NCI-H146 (cell line): Measurements from ENCODE around the gene CPTP.
A peak's percentile ranks its signal among the peaks of the same experiment; 100 is the strongest.
"Not testable (repeated sequence)": the region's sequence is repeated elsewhere in the genome, so short reads cannot be mapped to it uniquely, and the experiment has no call there.

Experiments used
- DNase-seq: peaks from one replicate; lab custom pipeline; 2025; lab: John Stamatoyannopoulos, UW

CPTP gene

DNA sequence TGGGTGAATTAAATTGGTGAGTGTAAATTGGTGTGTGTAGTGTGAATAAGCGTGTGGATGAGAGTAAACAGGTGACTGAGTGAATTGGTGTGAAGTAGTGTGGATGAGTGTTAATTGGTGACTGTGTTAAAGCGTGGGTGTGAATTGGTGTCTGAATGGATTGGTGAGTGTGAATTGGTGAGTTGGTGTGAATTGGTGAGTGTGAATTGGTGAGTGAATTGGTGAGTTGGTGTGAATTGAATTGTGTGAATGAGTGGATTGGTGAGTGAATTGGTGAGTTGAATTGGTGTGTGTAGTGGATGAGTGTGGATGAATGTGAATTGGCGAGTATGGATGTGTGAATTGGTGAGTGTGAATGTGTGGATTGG lies 42.1 kb downstream of the CPTP start:
- no peak for DNase-seq

DNA sequence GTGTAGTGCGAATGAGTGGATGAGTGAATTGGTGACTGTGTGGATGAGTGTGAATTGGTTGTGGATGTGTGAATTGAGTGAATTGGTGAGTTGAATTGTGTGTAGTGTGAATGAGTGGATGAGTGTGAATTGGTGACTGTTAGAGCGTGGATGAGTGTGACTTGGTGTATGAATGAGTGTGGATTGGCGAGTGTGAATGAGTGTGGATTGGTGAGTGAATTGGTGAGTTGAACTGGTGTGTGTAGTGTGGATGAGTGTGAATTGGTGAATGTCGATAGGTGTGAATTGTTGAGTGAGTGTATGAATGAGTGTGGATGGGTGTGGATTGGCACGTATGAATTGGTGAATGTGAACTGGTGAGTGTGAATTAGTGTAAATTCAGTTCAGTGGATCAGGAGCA lies 42.7 kb downstream of the CPTP start:
- DNase-seq: no peak

DNA sequence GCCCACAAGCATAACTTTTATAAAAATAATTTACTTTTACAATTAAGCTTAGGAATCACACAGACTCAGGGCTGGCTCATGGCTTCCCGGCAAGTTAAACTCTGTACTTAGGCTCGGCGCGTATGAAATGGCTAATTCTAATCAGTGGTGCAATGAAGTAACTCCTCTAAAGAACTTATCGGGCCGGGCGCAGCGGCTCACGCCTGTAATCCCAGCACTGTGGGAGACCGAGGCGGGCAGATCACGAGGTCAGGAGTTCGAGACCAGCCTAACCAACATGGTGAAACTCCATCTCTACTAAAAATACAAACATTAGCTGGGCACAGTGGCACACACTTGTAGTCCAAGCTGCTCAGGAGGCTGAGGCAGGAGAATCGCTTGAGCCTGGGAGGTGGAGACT lies 45.5 kb downstream of the CPTP start:
- DNase-seq: not testable (repeated sequence)

DNA sequence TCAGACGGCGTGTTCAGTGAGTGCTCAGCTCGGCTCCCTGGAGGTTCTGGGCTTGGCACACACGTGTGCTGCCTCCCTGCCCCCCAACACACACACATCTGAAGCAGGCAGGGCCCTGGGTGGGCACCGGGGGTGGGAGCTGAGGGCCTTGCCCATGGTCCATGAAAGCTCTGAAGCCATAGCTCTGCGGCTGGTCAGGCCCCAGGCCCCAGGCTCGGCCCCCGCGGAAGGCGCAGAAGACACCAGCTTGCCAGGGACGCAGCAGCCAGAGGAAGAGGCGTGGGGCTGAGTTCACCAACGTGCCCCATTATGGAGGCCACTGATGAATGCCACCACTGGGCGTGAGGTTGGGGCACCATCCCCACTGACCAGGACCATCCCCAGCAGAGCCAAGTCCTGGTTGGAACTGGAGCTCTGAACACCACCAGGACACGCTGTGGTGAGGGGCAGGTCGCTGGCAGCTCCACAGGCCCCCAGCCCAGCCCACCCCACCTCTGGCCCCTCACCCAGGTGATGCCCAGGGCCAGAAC lies 46.2 kb downstream of the CPTP start:
- no peak for DNase-seq

DNA sequence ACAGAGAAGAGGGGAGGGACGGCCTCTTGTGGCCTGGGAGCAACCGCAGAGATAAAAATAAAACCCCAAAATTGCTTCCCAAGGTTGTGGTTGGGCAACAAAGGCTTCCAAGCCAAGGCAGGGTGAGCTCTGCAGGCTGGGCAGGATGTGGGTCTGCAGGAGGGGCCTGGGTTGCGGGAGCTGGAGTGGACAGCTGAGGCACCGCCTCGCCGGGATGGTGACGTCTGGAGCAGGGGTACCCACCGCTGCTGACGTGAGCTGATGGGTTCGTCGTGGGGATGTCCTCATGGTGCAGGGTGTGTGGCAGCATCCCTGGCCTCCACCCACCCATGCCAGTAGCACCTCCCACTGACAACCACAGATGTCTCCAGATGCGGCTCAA lies 46.8 kb downstream of the CPTP start:
- no peak for DNase-seq

DNA sequence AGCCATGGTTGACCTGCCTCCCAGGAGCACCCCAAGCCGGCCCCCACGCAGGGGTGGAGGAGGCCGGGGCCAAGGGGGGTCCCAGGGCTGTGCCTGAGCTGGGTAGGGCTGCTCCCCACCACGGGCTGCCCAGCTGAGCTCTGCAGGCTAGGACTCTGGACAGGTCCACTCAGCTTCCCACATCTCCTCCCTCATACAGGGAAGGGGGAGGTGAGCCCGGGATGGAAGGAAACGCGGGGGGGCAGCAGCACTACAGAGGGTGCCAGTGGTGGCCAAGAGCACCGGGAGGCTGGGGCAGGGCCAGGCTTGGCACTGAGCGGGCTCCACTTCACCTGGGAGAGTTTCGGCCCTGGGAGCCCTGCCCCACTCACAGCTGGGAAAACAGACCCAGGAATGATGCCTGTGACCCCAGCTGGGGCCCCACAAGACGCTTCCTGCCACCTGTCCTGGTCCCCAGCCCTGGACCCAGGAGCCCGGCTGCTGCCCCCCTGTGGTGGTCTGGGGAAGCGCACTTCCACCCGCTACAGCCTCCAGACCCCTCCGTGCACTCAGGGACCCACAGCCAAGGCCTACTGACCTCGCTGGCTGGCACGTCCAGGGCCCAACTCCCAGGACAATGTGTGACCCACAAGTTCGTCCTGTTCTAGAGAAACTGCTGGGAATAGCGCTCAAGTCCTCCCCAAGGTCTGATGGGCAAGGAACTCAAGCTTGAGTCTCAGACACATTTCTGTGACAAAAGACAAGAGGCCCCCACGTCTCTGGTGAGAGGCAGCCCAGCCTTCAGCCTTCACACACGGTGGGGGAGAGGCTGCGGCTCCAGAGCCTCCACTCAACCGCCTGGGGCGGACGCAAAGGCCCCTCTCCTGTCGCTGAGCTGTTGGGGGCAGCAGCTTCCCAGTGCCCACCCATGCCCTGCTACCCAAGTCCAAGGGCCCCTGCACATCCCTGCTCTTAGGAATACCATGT lies 47.4 kb downstream of the CPTP start:
- DNase-seq: peak; percentile 64

DNA sequence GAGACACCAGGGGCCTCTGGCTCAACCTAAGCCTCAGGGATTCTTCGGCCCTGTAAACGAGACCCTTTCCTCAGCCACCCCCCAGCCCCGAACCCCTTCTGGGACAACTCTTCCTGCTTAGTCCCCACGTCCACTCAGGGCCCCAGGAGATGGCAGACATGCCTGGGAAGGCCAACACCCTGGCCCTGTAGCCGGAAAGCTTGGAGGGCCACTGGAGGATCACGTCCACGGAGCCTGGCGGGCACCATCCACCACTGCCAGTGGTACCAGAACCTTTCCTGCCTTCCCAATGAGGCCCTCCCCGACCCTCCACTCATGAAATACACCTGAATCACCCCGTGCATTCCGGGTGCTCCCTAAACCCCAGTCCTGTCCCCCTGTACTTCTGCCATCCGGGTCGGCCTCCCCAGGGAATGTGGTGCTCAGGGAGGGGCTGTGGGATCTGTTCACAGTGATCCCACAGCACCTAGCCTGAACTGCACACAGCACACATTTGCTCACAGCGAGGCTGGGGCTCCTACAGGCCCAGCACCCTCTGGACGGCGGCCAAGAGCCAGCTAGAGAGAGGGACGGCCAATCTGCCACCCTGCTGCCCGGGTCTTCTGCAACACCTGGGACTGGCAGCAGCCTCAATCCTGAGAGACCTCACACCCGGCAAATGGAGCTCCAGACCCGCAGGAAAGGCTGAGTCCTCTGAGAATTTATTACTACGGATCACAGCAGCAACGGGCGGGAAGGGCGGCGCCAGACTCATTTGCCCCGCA lies 48.6 kb downstream of the CPTP start:
- no peak for DNase-seq

DNA sequence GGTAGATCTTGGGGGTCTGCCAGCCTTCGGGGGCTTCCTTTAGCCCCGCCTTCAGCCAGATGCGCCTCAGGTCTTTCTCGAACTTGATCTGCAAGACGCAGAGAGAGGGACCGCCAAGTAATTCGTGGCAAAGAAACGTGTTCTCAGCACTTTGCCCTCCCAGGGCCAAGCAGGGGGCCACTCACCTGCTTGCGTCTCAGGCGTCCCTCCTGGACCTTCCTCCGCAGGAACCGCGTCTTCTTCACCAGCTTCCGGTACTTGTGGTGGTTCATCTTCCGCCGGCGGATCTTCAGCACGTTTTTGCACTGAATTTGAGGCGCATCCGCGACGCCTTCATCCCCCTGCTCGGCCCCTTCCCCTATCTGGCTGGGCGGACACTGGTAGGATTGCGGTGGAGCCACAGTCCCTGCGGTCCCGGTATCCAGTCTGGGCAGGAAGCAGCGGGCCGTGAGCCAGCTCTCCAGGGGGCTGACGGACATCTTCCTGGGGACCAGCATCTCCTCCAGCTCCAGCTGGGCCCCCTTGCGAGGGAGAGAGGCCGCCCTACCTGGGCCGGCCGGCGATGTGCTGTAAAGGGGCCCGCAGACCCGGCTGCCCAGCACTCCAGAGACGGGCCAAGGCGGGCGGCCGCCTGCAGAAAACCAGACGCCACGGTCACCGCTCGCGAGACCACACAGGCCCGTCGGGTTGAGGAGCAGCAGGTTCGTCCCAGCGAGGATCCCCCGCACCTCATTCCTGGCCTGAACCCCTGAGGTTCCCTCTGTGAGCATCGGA lies 49.4 kb downstream of the CPTP start:
- no peak for DNase-seq

DNA sequence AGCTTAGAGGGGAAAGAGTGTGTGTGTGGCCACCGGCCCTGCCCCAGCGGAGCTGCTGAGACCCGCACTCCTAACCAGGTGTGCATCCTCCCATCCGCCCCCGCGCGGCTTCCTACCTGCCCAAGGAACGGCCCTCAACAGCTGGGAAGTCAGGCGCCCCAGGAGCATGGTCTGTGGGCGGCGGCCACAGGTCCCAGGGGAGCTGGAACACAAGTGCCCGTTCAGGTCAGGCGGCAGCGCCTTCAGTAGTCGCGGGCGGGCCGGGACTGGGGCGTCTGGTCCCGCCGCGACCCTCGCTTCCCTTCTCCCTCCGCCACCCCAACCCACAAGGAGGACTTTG lies 50.0 kb downstream of the CPTP start:
- no peak for DNase-seq

DNA sequence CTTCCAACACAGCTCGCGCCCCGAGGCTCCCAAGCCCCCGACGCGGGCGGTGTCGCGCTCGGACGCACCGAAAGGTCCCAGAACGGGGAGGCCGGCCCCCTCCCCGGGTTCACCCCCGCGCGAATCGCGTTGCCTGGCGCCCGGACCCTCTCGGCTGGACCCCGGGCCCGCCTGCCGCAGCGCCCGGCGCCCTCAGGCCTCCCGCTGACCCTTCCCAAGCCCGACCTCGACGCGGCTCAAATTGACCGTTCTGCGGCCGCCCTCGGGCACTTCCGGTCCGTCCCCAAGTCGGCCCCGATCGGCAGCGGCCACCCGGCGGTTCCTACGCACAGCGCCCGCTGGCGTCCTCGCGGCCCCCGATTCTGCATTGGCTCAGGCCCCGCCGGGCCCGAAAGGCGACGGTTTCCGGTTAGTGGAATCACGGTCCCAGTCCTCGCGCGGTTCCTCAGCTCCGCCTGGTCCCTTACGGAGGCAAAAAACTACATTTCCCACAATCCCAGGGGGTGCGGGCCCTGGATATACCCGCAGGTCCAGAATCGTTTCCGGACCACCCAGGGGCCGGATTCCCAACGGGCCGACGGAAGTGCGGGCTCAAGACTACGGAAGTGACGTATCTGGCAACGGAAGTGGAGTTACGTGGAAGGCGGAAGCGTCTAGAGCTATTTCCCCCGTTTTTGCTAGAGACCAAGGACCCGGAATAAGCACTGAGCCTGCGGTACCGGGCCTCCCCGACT lies 50.5 kb downstream of the CPTP start, which contains the start of gene AURKAIP1:
Gene AURKAIP1, minus strand, starts transcription at position 279 of the 734 bp plus-strand sequence. CDS start 451 bp downstream, outside the sequence.
- peak; percentile 98 for DNase-seq

DNA sequence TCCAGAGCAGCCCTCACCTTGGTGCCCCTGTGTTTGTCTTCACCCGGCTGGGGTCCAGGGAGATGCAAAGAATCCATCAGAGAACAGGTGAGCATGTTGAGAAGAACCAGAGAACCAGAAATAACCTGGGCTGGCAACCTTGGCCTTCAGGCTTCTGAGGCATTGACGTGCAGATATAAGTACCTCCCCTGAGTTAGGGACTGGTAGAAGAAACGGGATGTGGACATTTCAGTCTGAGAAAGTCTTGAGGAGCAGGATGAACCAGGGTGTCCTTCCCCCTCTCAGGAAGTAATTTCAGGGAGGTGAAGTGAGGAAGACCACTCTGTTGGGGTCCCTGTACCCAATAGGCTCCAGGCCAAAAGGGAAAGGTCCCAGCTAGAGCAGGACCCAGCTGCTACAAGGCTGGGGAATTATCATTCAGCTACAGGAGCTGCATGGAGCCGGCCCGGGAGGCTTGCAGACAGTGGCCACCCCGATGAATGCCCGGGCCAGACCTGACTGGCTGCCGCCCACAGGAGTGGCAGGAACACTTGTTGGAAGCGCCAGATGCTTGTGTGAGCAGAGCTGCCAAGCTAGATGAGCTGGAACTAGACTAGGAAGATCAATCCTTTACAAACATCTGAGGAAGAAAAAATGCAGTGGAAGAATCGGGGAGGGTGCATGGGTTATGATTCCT lies 52.1 kb downstream of the CPTP start:
- DNase-seq: no peak

DNA sequence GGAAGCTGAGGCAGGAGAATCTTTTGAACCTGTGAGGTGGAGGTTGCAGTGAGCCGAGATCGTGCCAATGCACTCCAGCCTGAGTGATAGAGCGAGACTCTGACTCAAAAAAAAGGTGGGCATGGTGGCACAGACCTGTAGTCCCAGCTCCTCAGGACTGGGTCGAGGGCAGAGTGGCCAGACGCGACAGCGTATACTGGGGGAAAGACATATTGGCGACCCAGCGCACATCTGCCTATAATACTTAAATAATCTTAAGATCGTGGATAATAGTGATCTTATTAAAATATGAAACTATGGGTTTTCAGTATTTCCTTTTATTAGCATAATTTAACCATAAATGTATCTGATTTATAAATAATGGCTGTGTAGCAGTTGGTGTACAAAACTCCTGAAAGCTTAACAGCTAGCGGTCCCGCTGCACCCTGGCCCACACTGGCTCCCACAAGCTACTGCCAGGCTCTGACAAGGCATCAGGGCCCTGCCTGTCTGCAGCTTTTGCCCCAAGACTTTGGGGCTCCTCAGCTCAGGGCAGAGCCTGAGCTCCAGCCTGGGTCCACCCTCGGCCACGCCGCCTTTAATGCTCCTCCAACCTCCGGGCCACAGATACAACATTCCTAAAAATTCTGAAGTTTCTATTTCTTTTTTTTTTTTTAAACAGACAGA lies 53.1 kb downstream of the CPTP start:
- DNase-seq: no peak
